Activated T-helper 1 cell treated with anti-CD3 and anti-CD28 coated beads, Interleukin-12 subunit alpha, Interleukin-12 subunit beta, Interleukin-2, Interleukin-4 antibody, amounts not matched to agents 30 ng/mL and 10 ng/mL and 1 ng/mL, durations not matched to agents 14 hours and 24 hours and 36 hours (primary cell): ENCODE data around the gene CAMTA1. TPM values are rescaled to one million over a fixed set of nuclear protein-coding genes. Genes with fewer than 3 reads are reported as not detected.

Experiments used
- DNase-seq: peaks from one replicate; pipeline ENCODE4 v3.0.0; 2021; ENCODE audit warnings: low spot score
- H3K27ac Mint-ChIP-seq: one replicate; pipeline ENCODE4 v1.8.0; 2021; ENCODE audit warnings: mild to moderate bottlenecking, mixed read lengths
- H3K27me3 Mint-ChIP-seq: one replicate; pipeline ENCODE4 v1.8.0; 2022; ENCODE audit warnings: mild to moderate bottlenecking, moderate library complexity, mixed read lengths; ENCODE audit not compliant: insufficient read depth
- H3K36me3 Mint-ChIP-seq: one replicate; pipeline ENCODE4 v1.8.0; 2021; ENCODE audit warnings: low read depth, mixed read lengths
- H3K4me1 Mint-ChIP-seq: one replicate; pipeline ENCODE4 v1.8.0; 2021; ENCODE audit warnings: low read depth, mixed read lengths
- H3K4me3 Mint-ChIP-seq: one replicate; pipeline ENCODE4 v1.8.0; 2021; ENCODE audit warnings: mild to moderate bottlenecking, moderate library complexity, mixed read lengths
- H3K9me3 Mint-ChIP-seq: one replicate; pipeline ENCODE4 v1.8.0; 2021; ENCODE audit warnings: mixed read lengths
- intact Hi-C: fragments of 100-400 bp; cut with micrococcal nuclease; formaldehyde crosslinking; loops from one replicate; pipeline ENCODE4 v1.15.1; 2024
- total RNA-seq: library from RNA; stranded (reverse); gene quantifications from 2 replicates; pipeline ENCODE4 v1.2.3, GENCODE V29; 2022

CAMTA1 gene
- total RNA-seq, 1 donor from 2014 or later: 57.2 TPM

DNA sequence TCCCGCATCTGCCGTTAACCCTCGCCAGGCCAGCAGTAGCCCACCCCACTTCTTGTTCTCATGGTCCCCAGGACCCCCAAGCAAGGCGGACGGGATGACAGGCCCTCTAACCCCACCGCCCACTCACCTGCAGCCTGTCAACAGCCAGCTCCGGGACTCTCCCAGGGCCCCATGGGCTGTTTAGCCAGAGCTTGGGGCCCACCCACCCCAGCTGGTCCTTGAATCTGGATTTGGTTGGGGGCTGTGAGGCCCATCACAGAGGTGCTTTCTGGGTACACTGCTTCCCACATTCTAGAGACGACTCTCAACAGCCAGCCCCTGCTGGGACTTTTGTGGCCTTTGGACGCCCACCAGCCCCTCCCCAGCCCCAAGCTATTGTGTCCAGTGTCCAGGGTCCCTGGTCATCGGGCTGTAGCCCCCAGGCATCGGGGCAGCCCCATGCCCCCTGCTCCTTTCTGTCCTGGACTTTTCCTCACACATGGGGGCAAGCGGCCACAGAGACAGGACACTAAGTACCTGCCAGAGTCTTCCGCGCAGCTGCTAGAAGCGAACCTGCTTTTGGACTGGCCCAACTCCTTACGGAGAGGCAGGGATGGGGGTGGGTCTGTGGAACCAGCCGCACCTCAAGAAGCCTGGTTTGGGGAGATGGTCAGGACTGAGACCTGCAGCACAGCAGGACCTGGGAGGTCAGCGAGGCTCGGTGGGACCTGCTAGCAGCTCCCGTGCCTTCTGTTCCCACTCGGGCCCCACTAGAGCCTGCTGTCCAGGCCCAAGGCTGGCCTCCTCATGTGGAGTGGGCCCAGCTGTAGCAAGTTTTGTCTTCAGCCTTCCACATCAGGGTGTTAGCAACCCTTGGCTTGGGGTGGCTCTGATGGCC, 777.7 kb downstream of the CAMTA1 start:
- intact Hi-C loops: no loop called here
- Mint-ChIP-seq H3K9me3 (no peaks in the 10 kb centered on the region), H3K36me3 (no peaks in the 10 kb centered on the region), H3K27ac (no peak overlapping the region), H3K4me3 (no peak overlapping the region), H3K4me1 (no peaks in the 10 kb centered on the region), H3K27me3 (no peaks in the 10 kb centered on the region)
- DNase-seq: no peak

DNA sequence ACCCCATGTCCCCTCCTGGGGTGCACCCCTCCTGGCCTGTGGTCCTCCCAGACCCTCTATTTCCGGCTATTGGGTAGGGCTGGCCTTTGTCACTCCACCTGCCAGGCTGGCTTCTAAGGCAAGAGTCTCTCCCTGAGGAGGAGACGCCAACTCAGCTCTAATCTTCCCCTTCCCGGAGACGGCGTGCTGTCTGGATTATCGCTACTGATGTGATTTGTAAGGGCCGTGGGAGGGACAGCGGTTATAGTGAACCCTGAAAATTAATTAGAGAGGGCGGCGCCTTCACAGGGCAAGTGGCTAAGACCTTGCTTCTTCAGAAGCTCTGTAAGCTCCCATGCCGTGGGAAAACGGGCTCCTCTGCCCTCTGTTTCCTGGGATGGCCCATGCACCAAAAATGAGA, 778.9 kb downstream of the CAMTA1 start:
- no peak for DNase-seq
- intact Hi-C loops: no loop called here
- Mint-ChIP-seq H3K27me3 (no peaks in the 10 kb centered on the region), H3K9me3 (no peaks in the 10 kb centered on the region), H3K36me3 (no peaks in the 10 kb centered on the region), H3K4me3 (no peak overlapping the region), H3K4me1 (no peaks in the 10 kb centered on the region), H3K27ac (no peak overlapping the region)

DNA sequence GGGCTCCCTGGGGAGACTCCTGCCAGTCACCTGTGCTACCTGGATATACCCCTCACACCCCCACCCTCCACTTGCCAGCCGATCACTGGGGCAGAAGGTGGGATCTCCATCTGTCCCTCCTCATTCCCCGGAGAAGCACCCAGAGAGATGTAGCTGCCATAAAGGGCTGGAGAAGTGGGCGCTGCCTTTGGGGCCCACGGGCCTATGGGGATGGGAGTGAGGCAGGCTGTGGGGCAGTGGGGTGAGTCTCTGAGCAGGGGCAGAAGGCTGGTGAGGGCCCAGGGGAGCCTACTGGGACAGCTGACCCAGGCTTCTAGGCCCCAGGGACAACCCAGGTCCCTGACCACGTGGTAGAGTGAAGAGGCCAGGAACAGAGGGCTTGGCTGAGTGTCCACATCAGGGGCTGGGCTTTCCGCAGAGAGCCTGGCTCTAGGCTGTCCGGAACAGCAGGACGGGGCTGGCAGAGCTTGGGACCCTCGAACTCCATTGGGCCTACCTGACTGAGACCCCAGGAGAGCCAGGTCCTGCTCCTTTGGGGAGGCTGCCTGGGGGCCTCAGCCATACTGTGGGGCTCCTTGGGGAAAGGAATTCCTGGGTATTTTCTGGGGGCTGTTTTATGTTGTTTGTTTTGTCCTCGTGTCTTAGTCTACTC, 780.0 kb downstream of the CAMTA1 start:
- no peaks in the 10 kb centered on the region for H3K27me3 Mint-ChIP-seq
- no peak overlapping the region for H3K4me3 Mint-ChIP-seq

DNA sequence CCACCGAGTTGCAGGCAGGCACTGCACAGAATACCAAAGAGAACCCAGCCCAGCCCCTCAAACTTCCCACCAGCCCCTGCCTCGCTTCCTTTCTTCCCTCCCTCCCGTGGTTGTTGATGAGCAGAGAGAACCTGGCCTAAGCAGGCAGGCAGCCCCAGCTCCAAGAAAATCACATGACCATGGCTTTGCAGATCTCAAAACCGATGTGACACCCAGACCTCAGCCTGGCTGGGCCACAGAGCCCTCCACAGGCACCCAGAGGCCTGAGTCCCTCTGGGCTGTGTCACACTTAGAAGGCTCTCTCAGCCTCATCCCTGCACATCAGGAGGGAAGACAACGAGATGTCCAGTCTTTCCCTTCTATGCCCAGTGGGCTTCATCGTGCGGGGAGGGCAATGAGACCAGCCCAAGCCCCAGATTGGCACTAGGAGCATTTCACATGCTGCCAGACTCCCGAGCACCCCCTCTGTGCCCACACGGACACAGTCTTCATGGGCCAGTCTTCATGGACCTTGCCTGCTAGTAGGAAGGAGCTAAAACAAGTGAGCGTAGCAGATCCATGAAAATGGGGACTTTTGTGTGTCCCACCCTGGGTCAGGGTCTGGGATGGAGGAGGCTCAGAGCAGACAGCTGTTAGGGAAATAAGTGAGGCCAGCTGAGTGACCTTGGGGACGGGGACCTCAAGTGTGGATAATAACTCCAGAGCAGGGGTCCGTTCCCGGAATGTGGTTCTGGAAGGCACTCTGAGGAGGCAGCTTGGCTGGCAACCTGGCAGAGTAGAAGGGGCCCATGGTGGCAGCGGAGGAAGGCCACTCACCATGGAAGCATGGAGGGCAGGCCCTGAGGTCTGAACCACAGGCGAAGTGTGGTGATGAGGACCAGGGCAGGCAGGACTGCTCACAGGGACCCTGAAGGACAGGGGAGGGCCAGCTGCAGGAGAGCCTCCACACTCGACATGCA, 781.4 kb downstream of the CAMTA1 start:
- intact Hi-C loops: no loop called here
- H3K27me3 Mint-ChIP-seq: no peaks in the 10 kb centered on the region
- no peak overlapping the region for H3K27ac Mint-ChIP-seq
- H3K36me3 Mint-ChIP-seq: no peaks in the 10 kb centered on the region
- no peak for DNase-seq
- no peak overlapping the region for H3K4me3 Mint-ChIP-seq
- H3K4me1 Mint-ChIP-seq: no peaks in the 10 kb centered on the region
- H3K9me3 Mint-ChIP-seq: no peaks in the 10 kb centered on the region

More for the DNA sequence above, 780.0 kb downstream of the CAMTA1 start:
- H3K9me3 Mint-ChIP-seq: no peaks in the 10 kb centered on the region
- no peaks in the 10 kb centered on the region for H3K36me3 Mint-ChIP-seq
- H3K4me1 Mint-ChIP-seq: no peaks in the 10 kb centered on the region
- no peak overlapping the region for H3K27ac Mint-ChIP-seq
- intact Hi-C loops: no loop called here
- no peak for DNase-seq

DNA sequence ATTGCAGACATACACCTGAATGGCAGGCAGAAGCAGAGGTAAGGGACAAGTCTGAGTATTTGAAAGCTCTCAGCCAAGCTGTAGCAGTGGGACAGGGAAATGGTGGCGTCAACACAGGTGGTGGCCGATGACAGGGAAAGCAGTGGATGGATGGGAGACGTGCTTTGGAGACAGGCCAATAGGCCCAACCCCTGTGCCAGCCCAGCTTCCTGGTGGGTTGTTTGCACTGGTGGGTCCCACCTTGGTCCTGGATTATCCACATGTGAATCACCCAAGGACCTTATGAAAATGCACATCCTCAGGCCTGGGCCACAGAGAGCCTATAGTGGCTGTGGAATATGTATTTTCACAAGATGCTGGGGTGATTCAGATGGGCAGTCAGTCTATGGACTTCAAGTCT, 782.1 kb downstream of the CAMTA1 start:
- no peaks in the 10 kb centered on the region for H3K27me3 Mint-ChIP-seq
- no peaks in the 10 kb centered on the region for H3K9me3 Mint-ChIP-seq
- H3K4me1 Mint-ChIP-seq: no peaks in the 10 kb centered on the region
- no peaks in the 10 kb centered on the region for H3K36me3 Mint-ChIP-seq
- H3K4me3 Mint-ChIP-seq: no peak overlapping the region
- intact Hi-C loops: no loop called here
- DNase-seq: no peak
- no peak overlapping the region for H3K27ac Mint-ChIP-seq

DNA sequence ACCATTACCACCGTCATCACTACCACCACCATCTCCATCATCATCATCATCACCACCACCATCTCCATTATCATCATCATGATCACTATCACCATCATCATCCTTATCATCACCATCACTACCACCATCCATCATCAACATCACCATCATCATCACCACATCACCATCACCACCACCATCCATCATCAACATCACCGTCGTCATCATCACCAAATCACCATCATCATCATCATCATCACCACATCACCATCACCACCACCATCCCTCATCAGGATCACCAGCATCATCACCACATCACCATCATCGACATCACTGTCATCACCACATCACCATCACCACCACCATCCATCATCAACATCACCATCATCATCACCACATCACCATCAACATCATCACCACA, 782.8 kb downstream of the CAMTA1 start:
- H3K9me3 Mint-ChIP-seq: no peaks in the 10 kb centered on the region
- H3K4me3 Mint-ChIP-seq: no peak overlapping the region
- H3K4me1 Mint-ChIP-seq: no peaks in the 10 kb centered on the region
- H3K27ac Mint-ChIP-seq: no peak overlapping the region
- no peaks in the 10 kb centered on the region for H3K27me3 Mint-ChIP-seq
- intact Hi-C loops: no loop called here
- no peaks in the 10 kb centered on the region for H3K36me3 Mint-ChIP-seq
- no peak for DNase-seq

DNA sequence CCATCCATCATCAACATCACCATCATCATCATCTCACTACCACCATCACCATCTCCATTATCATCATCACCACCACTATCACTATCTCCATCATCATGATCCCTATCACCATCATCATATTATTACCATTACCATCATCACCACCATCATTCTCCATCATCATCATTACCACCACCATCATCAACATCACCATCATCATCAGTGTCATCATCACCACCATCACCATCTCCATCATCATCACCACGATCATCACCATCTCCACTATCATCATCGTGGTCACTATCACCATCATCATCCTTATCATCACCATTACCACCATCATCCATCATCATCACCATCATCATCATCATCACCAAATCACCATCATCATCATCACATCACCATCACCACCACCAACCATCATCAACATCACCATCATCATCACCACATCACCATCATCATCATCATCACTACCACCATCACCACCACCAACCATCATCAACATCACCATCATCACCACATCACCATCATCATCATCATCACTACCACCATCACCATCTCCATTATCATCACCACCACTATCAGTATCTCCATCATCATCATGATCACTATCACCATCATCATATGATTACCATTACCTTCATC, 783.8 kb downstream of the CAMTA1 start:
- Mint-ChIP-seq H3K9me3 (no peaks in the 10 kb centered on the region), H3K4me1 (no peaks in the 10 kb centered on the region), H3K27me3 (no peaks in the 10 kb centered on the region), H3K4me3 (no peak overlapping the region), H3K36me3 (no peaks in the 10 kb centered on the region), H3K27ac (no peak overlapping the region)
- DNase-seq: no peak
- intact Hi-C loops: no loop called here

DNA sequence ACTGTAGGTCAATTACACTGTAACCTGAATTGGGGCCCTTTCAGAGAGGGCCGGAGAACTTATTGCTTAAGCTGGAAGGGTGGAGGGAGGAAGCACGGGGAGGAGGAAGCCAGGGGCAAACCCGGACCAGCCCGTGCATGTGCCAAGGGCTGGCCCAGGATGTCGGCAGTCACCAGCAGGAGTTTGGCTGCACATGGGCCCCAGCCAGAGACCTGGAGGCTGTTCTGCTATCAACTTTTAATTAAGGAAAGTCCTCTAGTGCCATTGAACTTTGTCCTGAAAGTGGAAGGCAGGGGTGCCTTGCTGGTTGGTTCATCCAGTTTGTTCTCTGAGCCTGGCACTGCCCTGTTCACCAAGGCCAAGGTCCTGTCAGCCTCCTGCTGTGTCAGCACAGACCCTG, 785.1 kb downstream of the CAMTA1 start:
- H3K4me3 Mint-ChIP-seq: no peak overlapping the region
- no peak for DNase-seq
- H3K27ac Mint-ChIP-seq: no peak overlapping the region
- intact Hi-C loops: no loop called here
- H3K9me3 Mint-ChIP-seq: no peaks in the 10 kb centered on the region
- H3K27me3 Mint-ChIP-seq: no peaks in the 10 kb centered on the region
- no peaks in the 10 kb centered on the region for H3K36me3 Mint-ChIP-seq
- H3K4me1 Mint-ChIP-seq: no peaks in the 10 kb centered on the region

DNA sequence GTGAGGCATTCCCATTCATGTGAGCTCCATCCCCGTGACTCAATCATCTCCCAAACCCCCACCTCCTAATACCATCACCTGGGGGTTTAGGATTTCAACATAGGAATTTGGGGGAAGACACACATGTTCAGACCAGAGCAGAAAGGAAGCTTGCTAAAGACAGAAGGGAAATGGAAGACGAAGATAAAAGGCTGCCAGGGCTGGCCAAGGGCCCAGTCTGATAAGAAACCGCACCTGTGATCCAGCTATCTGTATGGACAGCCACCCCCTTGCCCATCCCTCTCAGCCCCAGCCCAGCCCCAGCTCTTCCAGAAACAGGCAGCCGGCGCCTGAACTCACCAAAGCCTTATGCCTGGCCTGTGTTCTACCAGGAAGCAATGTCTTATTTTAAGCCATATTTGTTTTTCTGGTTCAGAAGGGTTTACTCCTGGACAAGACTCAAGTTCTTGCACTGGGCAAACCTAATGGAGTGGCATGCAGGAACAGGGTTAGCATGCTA, 787.4 kb downstream of the CAMTA1 start:
- Mint-ChIP-seq H3K27me3 (no peaks in the 10 kb centered on the region), H3K4me3 (no peak overlapping the region), H3K27ac (no peak overlapping the region), H3K36me3 (no peaks in the 10 kb centered on the region), H3K4me1 (no peaks in the 10 kb centered on the region), H3K9me3 (no peaks in the 10 kb centered on the region)
- intact Hi-C loops: no loop called here
- DNase-seq: no peak

DNA sequence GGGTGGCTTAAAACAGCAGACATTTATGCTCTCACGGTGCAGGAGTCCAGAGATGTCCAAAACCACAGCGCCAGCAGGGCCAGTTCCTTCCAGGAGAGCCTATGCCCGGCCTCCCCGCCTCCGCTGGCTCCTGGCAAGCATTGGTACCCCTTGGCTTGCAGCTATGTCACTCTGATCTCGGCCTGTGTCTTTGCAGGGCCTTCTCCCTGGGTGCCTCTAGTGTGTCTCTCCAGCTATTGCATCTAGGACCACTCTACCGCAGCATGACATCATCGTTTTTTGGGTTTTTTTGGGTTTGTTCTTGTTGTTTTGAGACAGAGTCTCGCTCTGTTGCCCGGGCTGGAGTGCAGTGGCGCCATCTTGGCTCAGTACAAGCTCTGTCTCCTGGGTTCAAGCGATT, 788.2 kb downstream of the CAMTA1 start:
- no peak for DNase-seq
- Mint-ChIP-seq H3K36me3 (no peaks in the 10 kb centered on the region), H3K9me3 (no peaks in the 10 kb centered on the region), H3K27ac (no peak overlapping the region), H3K4me3 (no peak overlapping the region), H3K4me1 (no peaks in the 10 kb centered on the region), H3K27me3 (no peaks in the 10 kb centered on the region)
- intact Hi-C loops: no loop called here

DNA sequence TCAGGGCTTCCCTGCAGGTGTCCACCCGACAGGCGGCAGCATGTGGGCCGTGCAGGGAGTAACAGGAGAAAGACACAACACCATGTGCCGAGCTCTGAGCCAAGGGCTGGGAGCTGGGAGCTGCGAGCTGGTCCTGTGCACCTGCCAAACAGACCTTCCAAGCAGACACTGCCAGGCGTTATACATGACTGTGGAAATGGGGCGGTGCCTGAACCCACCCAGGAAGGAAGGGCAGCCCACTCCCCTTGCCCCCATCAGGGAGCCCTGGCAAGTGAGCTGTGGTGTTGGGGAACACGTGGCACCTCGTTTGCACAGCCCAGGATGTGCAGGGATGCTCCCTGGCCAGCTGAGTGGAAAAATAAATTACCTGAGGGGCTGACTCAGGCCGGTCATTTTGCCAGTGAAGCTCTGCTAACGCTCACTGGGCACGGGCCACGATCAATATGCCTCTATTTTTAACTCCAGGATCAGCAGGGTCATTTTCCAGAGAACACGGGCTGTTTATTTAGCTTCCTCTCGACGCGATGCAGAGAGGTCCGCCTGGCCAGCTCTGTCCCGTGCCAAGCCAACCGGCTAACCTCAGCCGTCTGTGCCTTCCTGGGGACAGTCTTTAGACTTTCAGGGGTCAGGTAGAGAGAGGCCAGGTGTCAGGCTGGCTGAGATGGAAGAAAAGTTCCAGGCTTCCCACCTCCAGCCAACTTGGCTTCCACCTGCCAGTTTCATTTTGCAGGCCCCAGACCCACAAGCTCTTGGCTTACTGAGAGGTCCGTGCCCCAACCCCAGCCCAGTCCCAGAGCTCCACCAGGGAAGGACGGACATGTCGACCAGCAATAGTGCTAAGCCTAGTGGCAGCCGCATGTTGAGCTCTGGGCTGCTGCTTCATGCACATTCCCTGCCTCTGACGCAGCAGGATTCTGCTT, 789.1 kb downstream of the CAMTA1 start:
- Mint-ChIP-seq H3K4me1 (no peaks in the 10 kb centered on the region), H3K36me3 (no peaks in the 10 kb centered on the region), H3K4me3 (no peak overlapping the region), H3K9me3 (no peaks in the 10 kb centered on the region), H3K27me3 (no peaks in the 10 kb centered on the region), H3K27ac (no peak overlapping the region)
- no peak for DNase-seq
- intact Hi-C loops: no loop called here

DNA sequence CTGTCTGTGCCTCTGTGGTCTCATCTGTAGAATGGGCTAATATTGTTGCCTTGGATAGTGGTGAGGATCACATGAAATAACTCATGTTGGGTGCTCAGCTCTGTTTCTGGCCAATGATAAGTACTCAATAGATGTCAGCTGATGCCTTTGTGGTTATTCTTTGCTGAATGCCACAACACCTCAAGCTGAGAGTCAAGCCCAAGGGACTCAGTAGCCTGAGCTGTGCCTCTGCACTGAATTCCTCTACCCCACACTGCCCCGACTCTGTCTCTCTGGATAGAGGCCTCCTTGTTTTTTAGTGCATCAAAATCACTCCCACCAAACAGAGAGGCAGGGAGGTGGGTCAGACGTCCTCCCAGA, 789.8 kb downstream of the CAMTA1 start:
- Mint-ChIP-seq H3K4me3 (no peak overlapping the region), H3K36me3 (no peaks in the 10 kb centered on the region), H3K27me3 (no peaks in the 10 kb centered on the region), H3K27ac (no peak overlapping the region), H3K9me3 (no peaks in the 10 kb centered on the region), H3K4me1 (no peaks in the 10 kb centered on the region)
- DNase-seq: no peak
- intact Hi-C loops: no loop called here
